ENCODE data around the gene NHLRC1.
A peak's percentile ranks its signal among the peaks of the same experiment; 100 is the strongest.

NHLRC1 gene

DNA sequence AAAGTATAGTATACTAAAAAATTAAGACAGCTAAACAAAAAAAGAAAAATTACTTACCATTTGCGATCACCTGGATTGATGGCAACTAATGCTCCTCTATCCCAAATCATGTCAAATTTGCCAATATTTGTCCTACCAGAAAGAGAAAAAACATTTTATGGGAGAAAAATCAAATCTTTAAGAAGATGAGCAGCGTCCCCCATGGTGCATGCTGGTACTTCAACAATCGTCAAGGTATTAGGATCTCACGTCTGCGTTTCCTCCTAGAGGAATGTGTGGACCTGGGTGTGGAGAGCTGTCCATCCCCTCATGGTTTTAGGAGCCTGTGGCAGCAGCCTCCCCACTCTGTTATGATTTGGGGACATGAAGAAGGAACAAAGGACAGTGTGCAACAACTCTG is 16.4 kb upstream of the NHLRC1 start:
- DNase-seq: no peak

DNA sequence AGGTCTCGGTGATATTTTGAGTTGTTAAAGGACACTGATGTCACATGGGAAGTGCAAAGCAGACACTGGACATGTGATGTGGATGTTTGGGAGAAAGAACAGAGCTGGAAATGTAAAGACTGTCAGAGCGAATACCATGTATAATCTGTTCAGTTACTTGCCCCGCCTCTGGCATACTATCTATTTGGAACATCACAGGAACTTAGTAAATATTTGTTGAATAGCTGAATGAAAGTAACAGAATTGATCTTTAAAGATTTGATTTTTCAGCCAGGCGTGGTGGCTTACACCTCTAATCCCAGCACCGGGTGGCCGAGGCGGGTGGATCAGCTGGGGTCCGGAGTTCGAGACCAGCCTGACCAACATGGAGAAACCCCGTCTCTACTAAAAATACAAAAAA is 13.8 kb upstream of the NHLRC1 start:
- no peak for DNase-seq

DNA sequence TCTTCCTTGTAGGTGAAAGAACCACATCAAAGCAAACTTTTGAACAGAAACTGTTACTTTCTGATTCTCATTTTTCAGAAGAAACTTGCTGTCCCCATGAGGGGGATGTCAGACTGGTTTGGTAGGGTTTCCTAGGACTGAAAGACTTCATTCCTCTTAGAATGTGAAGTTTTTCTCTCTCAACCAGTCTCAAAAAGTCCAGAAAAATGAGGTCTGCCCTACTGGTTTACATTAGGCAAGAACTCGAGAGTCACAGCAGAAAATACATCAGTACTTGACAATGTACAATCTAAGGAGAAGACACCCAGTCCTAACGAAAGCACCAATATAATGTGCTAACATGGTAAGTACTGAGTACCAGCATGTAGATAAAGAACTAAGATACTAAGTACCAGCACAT is 12.7 kb upstream of the NHLRC1 start:
- no peak for DNase-seq

DNA sequence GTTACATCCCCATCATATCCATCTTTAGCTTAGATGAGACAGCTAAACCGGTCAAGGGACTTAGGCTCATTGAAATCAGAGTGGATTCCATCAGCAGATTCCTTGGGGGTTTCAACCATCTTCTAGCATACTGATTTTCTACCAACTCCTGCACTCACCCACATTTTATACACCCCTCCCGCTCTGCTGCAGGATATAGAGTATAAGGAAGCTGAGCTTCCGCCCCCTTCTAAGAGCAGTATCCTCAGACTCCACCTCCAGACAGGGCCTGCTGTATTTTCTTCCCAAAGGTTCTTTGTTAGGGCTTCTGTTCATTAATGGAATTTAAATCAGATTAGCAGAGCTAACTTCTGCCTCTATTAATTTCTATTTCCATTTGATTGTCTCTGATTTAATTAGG is 9.9 kb upstream of the NHLRC1 start:
- no peak for DNase-seq

DNA sequence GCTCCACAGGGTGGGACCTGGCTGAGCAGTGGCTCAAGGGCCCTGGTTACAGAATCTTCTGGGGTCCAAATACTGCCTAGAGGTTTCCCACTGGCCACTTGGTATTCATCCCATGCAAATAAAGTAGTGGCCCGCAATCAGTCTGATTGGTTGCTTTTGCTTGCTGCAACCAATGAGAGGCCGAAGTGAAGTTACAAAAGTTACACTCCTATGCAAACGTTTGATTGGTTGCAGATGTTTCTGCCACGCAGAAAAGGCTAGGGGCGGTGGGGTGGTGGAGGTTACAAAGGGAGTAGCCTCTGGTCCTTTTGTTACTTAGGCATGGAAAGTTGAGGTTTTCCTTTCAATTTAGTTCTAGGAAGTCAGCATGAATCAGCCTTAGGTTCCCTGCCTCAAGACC is 3.6 kb upstream of the NHLRC1 start:
- no peak for DNase-seq

DNA sequence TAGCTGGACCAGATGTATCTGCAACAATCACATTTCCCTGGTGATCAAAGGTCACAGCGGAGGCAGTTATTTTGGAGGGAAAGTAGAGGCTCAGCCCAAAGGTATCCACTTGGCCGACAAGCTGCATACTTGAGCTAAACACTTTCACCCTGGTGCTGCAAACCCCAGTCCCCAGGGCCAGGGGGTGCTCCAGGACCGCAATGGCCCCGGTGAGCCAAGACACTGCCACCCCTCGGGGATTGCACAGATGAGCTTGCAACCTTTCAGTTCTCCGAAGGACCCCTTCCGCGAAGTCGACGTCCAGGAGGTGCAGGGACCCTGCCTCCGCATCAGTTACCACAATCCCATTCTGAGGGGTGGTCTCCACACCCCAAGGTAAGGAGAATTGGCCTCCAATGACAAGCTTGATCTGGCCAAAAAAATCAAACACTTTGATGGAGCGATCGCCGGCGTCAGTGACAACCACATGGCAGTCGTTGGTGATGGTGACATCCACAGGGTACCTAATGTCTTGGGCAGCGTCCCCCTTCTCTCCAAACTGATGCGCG is 823 bp downstream of the NHLRC1 start:
- no peak for DNase-seq

DNA sequence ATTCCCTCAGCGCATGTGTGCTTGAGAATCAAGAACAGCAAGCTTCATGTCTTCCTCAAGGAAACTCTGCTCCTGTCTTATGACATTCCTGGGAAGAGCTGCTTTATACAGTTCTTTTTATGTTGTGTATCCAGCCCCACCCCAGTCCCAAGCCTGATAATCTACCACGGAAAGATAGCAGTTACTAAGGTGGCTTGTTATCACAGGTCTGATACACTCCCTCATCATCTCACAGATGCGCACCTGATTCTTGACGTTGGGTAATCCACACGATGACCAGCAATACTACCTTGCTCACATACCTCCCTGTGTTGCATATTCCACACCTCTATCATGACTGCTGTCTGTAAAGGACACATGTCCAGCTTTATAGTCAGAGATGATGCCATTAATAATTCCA is 3.2 kb downstream of the NHLRC1 start:
- no peak for DNase-seq

DNA sequence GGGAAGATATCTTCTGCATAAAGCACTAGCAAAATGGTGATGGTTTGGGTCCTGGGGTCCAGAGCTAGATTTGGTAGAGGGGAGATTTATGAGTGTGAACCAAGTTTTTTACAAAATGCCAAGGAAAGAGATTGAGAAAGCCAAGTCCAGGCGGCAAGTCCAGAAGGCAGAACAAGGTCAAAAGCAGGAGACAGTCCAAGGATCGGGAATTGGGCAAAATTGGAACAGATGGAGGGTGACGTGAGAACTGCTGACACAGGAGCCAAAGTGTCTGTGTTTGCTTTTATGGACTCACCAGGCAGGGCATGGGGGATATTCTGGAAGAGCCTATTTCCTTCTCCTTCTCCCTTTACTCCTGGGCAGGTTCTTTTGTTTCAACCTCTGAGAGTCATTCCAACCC is 4.1 kb downstream of the NHLRC1 start:
- no peak for DNase-seq

DNA sequence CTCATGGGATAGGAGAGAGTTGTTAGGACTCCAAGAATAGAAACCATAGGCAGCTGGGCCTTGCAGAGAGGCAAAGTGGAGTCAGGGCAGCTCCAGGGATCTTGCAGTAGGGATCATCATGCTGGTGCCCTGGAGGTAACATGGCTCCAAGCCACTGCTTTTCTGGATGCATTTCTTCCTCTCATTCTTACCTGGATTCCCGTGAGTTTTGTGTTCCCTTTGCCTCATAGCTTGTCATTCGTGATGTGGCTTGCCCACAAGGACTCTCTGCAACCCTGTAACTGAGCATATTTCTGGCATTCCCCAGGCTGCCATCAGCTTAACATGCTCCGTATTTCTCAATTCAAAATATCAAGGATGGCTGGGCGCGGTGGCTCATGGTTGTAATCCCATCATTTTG is 5.3 kb downstream of the NHLRC1 start:
- DNase-seq: no peak

DNA sequence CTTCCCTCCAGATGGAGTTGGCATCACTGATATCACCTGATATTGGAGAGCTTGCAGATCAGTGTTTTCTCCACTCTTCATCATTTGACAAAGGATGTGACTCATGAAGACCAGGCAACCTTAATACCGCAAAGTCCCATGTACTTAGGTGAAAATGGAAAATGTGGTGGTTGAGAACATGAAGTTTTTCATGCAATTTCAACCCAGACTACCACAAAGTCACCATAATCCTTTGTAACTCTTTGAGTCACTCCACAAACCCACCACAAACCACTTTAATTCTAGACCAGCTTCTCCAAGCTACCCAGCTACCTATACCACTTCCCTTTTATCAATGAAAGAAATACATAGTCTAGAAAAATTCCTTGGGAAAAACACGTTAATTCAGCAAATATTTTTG is 7.1 kb downstream of the NHLRC1 start:
- no peak for DNase-seq

DNA sequence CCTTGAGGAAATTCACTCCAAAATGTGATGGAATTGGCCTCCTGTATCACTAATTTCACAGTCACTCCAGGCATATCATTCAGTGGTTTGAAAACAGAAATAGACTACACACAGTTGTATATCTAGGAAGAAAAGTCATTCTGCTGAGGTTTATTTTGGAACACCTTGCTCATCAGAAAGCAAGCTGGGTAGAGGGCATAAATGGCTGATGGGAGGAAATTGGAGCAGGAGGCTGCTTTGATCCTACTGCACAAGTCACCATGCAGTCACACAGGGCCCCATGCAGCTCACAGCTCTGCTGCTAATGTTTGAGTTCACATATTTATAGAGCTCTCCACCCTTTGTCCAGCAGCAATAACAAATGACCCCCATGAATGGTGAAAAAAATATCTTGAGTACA is 12.3 kb downstream of the NHLRC1 start:
- DNase-seq: no peak

DNA sequence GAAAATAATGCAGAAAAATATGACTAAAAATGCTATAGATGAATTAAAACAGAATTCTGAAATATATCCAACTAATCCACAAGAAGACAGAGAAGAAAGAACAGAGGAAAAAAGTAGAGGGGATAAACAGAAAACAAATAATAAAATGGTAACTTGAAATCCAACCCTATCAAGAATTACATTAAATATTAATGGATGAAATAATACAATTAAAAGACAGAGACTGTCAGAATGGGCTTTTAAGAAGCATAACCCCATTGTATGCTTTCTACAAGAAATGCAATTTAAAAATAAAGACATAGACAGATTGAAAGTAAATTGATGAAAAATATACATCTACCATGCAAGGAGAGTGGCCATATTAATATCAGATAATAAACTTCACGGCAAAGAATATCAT is 15.4 kb downstream of the NHLRC1 start:
- DNase-seq: no peak

DNA sequence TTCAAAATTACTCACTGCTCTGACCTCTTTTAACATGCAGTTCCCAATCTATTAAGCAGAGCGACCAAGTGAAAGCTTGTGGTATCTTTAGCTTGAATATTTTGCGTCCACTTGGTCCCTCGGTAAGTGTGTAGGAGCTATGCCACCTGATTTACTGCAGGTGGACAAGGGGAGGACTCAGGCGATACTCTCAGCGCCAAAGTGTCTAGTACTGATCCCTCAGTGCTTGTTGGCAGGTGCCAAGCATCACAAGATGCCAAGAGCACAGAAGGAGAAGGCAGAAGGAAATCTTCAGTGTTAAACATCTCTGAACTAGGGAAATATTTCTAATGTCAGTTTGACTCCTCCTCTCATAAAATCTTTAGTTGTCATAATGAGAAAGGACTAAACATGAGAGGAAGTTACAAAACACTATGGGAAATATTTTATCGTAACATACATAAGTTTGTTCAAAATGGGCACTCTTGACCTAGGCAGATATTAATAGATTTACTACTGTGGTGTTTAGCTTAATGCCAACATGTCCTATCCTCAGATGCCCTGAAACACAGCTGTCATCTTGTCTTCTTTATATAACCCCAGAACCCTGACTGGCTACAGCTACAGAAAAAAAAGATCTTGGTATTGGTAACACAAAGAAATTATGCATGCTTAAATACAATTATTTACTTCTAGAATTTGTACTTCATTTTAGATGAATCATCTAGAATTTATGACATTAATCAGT is 19.5 kb downstream of the NHLRC1 start:
- DNase-seq: no peak

DNA sequence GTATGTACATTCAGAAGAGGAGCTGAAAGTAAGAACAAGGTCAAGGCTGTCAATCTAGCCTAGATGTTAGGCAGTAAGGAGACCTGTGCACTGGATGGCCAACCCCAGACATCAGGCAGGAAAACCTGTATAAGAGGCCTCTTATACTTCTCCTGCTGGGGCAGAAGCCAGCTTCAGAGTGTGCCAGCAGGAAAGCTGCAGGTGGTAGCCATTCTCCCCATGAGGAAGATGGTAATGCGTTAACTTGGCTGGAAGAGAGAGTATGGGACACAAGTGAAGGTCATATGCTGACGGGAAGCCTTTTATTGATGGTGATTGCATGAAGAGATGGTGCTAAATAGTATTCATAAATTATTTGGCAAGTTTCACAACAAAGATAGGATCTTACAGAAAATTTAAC is 20.6 kb downstream of the NHLRC1 start:
- no peak for DNase-seq

DNA sequence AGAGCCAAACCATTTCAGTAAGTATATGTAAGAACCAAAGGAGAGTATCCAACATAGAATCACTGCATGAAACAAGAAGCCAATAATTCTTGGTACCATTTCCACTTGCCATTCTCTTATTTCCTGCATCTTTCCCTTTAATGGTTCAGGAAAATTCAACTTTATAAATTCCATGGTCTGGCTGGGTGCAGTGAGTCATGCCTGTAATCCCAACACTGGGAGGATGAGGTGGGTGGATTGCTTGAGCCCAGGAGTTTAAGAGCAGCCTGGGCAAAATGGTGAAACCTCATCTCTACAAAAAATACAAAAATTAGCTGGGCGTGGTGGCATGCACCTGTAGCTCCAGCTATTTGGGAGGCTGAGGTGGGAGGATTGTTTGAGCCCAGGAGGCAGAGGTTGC is 21.2 kb downstream of the NHLRC1 start:
- DNase-seq: no peak

DNA sequence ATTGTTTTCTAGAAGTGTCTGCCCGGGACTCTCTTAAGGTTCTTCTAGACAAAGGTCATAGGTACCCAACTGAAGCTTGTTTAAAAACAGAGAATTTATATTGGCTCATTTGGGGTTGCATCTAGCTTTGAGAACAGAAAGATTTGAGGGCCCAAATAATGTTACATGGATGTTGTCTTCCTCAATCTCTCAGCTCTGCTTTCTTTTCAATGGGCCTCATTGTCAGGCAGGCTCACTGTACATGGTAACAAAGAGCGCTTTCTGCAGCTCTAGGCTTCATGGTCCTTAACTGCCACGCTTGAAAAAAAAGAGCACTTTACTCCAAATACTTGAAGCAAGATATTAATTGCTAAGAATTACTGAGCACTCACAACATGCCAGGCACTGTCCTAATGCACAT is 22.2 kb downstream of the NHLRC1 start:
- no peak for DNase-seq

DNA sequence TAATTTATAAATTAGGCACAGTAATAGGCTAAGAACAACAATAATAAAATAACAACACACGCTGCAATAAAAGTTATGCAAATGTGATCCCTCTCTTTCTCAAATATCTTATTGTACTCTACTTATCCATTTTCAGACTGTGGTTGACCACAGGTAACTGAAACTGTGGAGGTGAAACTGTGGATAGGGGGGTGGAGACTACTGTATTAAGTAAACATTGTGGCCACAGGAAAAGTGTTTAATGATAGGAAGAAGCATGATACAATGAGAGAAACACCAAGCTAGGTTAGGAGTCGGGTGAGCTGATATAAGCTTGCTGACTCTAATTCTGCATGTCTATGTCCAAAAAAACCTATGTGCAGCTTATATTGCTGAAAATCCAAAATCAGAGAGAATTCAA is 23.0 kb downstream of the NHLRC1 start:
- DNase-seq: peak; percentile 53

DNA sequence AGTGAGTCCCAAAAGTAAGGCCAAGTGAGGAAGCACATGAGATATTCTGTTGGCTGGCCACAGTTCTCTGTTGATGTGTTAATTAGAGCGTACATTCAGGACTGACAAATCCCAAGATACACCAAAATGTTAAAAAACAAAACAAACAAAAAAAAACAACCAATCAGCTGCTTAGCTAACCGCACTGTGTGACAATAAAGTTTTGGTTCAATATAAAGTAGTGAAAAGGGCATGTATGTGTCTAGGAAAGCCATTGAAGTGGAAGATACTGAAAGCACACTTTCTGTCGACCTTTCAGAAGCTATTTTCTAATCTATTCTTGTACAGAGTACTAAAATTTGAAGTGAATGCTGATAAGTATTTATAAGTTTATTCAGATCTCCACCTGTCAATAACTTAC is 26.1 kb downstream of the NHLRC1 start:
- DNase-seq: no peak

DNA sequence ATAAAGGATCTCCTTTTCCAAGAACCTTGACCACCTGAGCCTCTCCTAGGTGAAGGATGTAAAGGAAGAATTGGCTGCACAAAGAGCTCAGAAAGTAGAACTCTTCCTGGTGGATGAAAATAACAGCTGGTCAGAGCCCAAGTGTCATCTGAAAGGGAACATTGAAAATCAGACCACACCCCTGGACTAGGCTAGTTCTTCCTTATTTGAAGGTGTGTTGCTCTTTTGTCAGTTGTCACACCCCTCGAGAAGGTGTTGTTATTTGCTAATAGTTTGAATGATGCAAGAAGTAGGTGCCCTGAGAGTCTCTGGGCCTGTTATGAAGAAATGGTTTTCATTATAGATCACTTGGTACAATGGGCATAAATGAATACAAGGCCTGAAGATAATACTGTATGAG is 31.1 kb downstream of the NHLRC1 start:
- DNase-seq: no peak

DNA sequence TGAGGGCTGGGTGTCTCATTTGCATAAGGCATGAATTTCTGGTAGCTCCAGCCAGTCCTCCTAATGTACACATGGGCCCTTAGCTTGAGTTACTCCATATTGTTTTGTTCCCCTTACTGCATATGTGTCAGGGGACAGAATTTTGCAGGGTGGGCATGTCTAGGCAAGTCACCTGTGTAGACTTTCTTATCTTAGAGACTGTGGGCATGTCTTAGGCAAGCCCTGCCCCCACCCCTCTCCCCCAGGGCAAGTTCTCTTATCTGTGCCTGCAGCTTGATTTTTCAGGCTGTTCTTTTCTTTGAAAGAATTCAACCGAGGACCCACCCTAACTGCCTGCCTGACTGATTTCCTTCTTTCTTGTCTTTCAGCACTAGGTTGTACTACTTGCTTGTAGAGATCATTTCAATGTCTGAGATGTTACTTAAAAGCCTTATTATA is 32.1 kb downstream of the NHLRC1 start:
- DNase-seq: peak; percentile 86

DNA sequence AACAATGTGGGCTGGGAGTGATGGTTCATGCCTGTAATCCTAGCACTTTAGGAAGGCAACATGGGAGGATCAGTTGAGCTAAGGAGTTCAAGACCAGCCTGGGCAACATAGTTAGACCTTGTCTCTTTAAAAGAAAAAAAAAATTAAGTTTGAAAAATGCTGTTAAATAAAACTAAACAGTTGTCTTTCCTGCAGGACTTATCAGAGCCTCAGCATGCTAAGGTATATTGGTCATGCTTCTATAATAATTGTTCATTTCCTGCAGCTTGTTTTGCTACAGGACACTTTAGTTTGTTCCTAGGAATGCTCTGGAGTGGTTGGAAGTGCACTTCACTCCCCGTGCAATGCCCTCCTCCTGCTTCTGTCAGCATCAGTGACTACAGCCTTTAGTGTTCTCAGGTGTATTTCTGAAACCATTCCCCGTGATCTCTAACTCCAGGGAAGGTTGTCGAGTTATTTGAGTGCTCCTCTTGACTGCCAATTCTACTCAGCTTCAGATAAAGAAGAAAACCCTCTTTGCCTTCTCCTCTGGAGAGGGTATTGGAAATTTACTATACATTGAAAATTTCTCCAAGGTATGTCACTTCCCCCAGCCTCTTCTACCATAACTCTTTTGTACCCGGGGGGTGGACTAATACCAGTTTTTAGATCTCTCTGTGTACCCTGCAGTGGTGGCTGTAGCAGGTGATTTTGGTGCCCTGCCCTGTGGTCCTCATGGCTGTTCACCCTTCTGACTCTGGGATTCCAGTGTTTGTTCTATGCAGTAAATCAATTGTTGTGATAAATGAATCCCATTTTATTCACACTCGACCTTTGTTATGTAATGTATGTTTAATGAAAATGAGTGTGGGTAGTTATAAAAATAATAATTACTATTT is 33.8 kb downstream of the NHLRC1 start:
- DNase-seq: no peak

DNA sequence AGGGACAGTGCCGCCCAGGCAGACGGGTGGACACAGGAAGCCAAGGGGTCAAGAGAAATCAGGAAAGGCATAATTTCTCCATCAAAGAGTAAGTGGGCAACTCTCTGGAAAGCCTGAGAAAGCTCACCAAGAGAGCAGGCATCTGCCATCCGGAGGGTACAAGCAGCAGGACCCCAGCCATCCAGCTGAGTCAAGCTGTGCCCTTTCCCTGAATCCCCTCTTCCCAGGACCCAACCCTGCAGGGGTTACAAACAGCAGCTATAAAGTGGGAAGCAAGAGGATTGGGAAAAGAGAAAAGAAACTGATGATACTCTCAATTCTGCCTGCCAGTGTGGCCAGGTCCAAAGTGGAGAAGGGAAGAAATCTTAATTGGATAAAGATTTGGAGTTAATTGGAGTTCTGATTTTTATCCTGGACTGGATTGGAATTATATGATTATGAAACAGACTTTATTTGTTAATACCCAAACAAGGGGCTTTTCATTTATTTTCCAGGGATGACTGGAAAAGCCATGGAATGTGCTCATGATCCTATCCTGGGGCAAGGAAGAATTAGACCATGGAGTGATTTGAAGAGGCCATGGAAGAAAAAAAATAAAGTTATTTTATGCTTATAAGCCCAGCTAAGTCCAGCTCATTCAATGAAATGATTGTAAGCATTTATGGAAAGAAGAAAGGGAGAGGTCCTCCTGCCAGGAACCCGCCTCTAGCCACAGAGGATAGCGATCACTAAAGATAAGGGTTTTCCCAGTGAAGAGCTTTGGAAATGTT is 34.9 kb downstream of the NHLRC1 start:
- DNase-seq: no peak

DNA sequence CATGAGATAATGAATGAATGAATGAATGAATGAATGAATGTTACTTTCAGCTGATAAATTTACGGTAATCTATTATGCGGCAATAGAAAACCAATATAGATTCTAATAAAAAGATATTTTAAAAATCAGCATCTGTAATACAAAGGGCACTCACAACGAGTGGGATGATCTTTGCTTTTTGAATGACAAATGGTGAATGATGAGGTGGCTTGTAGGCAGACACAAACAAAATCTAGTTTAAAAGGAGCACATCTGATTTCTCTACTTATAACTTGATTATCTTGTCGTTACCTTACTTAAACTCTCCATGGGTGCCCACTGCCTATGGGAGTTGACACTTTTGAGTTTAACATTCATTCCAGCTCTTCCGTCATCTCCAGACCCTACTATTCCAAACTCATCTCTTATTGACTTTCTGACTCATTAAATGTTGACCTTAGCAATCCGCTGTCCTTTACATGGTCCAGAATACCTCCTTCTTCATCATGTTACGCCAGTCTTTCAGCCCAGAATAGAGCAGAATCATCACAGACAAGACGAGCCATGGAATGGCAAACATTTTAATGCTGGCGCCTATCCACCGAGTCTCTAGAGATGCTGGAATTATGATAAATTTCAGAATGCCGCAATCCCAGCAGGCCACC is 41.3 kb downstream of the NHLRC1 start:
- no peak for DNase-seq
